DOHH2 (cell line): Measurements from ENCODE around the gene ARL1.

Experiments
- CTCF ChIP-seq: fragments of 200-600 bp; sonication (generic); IDR thresholded peaks from one replicate; pipeline ENCODE4 v1.5.1; 2014; ENCODE audit warnings: antibody characterized with exemption, mild to moderate bottlenecking, low read depth, low read length; ENCODE audit not compliant: poor library complexity, severe bottlenecking
- EZH2phosphoT487 ChIP-seq: fragments of 200-600 bp; sonication (generic); IDR thresholded peaks from 2 replicates; pipeline ENCODE4 v1.6.1; 2017; ENCODE audit warnings: borderline replicate concordance, mild to moderate bottlenecking, antibody characterized with exemption, low read length, moderate library complexity, mixed read lengths

GRCh38 chr12:101439236-101439635 is 31.7 kb upstream of the ARL1 start:
- TF ChIP-seq CTCF (no peak), EZH2phosphoT487 (no peak)
